Nephron (organoid): ENCODE measurements around the gene OBP2B.

Experiments
- H3K27ac Mint-ChIP-seq, 3 experiments: 2 replicates each; pipeline ENCODE4 v1.8.0; 2020; ENCODE audit warnings: mixed read lengths in 3 of 3, mild to moderate bottlenecking in 2 of 3, moderate library complexity in 1 of 3
- H3K27me3 Mint-ChIP-seq: 2 replicates; pipeline ENCODE4 v1.8.0; 2021; ENCODE audit warnings: low read depth, mild to moderate bottlenecking, moderate library complexity, mixed read lengths
- H3K36me3 Mint-ChIP-seq: 2 replicates; pipeline ENCODE4 v1.8.0; 2020; ENCODE audit warnings: low read depth, mixed read lengths
- H3K4me1 Mint-ChIP-seq: 2 replicates; pipeline ENCODE4 v1.8.0; 2020; ENCODE audit warnings: mixed read lengths
- H3K4me3 Mint-ChIP-seq, 3 experiments: 2 replicates each; pipeline ENCODE4 v1.8.0; 2020; ENCODE audit warnings: mild to moderate bottlenecking in 3 of 3, mixed read lengths in 3 of 3, moderate library complexity in 2 of 3
- H3K9me3 Mint-ChIP-seq: 2 replicates; pipeline ENCODE4 v1.8.0; 2020; ENCODE audit warnings: mixed read lengths
- TF ChIP-seq, protein P1 (sequence below), 3 experiments: fragments of 200-600 bp; sonication (generic); IDR thresholded peaks; one replicate each; pipeline ENCODE4 v1.5.0; 2021; ENCODE audit warnings: antibody characterized with exemption in 3 of 3; ENCODE audit not compliant: unreplicated experiment in 3 of 3

Gene OBP2B

GRCh38 chr9:133158695-133159094 is 50.4 kb downstream of the OBP2B start:
- TF ChIP-seq, protein P1, sequence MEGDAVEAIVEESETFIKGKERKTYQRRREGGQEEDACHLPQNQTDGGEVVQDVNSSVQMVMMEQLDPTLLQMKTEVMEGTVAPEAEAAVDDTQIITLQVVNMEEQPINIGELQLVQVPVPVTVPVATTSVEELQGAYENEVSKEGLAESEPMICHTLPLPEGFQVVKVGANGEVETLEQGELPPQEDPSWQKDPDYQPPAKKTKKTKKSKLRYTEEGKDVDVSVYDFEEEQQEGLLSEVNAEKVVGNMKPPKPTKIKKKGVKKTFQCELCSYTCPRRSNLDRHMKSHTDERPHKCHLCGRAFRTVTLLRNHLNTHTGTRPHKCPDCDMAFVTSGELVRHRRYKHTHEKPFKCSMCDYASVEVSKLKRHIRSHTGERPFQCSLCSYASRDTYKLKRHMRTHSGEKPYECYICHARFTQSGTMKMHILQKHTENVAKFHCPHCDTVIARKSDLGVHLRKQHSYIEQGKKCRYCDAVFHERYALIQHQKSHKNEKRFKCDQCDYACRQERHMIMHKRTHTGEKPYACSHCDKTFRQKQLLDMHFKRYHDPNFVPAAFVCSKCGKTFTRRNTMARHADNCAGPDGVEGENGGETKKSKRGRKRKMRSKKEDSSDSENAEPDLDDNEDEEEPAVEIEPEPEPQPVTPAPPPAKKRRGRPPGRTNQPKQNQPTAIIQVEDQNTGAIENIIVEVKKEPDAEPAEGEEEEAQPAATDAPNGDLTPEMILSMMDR (IDR thresholded peaks at IDR 0.05; ENCODE audit: unreplicated experiment in 3 of 3), result no peak

More at GRCh38 chr9:133158695-133159094, 50.4 kb downstream of the OBP2B start:
- Mint-ChIP-seq H3K27me3 (peaks cover 17% of the 10 kb centered on the region), H3K4me3 (no peak overlapping the region), H3K9me3 (no peaks in the 10 kb centered on the region), H3K27ac (no peak overlapping the region), H3K4me1 (peaks cover 4% of the 10 kb centered on the region), H3K36me3 (no peaks in the 10 kb centered on the region)
